Endothelial cell of umbilical vein (primary cell): Measurements from ENCODE around the gene TP53RK. TPM values are rescaled to one million over a fixed set of nuclear protein-coding genes. Genes with fewer than 3 reads are reported as not detected.

ENCODE experiments used
- BruUV-seq: library from RNA; stranded (reverse); fragments of 400-500 nt; replicated peaks from 2 replicates; lab custom pipeline; 2021; lab: Mats Ljungman, UMichigan
- CTCF ChIA-PET: fragments of 300-600, 350-600 bp; sonication (Branson Sonifier 250); formaldehyde crosslinking; loops from one replicate; lab custom pipeline; 2021; ENCODE audit warnings: antibody characterized with exemption, inconsistent platforms; lab: Charles Lee
- POLR2A ChIA-PET: fragments of 300-600, 350-600 bp; sonication (Branson Sonifier 250); formaldehyde crosslinking; loops from one replicate; lab custom pipeline; 2021; ENCODE audit warnings: antibody characterized with exemption, inconsistent platforms; lab: Charles Lee
- DNase-seq: peaks from one replicate; pipeline ENCODE4 v3.0.0-alpha.2; 2011; ENCODE audit warnings: low read depth, low spot score
- FAIRE-seq: peaks from 2 replicates; lab custom pipeline; 2011; peaks lifted over from hg19 to GRCh38; lab: Jason Lieb, UNC
- H2AFZ ChIP-seq: 2 replicates; pipeline ENCODE4 v1.6.0; 2012; ENCODE audit warnings: low read depth, low read length, control low read depth, inconsistent platforms
- H3K27ac ChIP-seq: 2 replicates; pipeline ENCODE4 v1.5.1; 2011; ENCODE audit warnings: low read depth, mild to moderate bottlenecking, control low read depth, low read length, moderate library complexity; ENCODE audit not compliant: insufficient read depth
- H3K27me3 ChIP-seq, 2 experiments: 2 replicates each; pipeline versions ENCODE4 v1.6.0 to v1.6.1; 2011; ENCODE audit warnings: low read length in 2 of 2, mixed read lengths in 1 of 2; ENCODE audit not compliant: control insufficient read depth in 2 of 2, insufficient read depth in 2 of 2
- H3K36me3 ChIP-seq, 2 experiments: 2 replicates in 1 of 2; 3 replicates in 1 of 2; pipeline ENCODE4 v1.5.1; 2011; ENCODE audit warnings: low read length in 2 of 2, mild to moderate bottlenecking in 1 of 2, moderate library complexity in 1 of 2; ENCODE audit not compliant: control insufficient read depth in 2 of 2, insufficient read depth in 2 of 2; ENCODE audit errors: extremely low read depth in 1 of 2
- H3K4me1 ChIP-seq: 3 replicates; pipeline ENCODE4 v1.5.1; 2011; ENCODE audit warnings: mild to moderate bottlenecking, low read length; ENCODE audit not compliant: control insufficient read depth, insufficient read depth; ENCODE audit errors: extremely low read depth
- H3K4me2 ChIP-seq: 2 replicates; pipeline ENCODE4 v1.6.1; 2011; ENCODE audit warnings: low read length, control low read depth, mixed read lengths; ENCODE audit not compliant: insufficient read depth
- H3K4me3 ChIP-seq, 3 experiments: fragments of 200-600 bp in 1 of 3; sonication (generic), shearing (Covaris generic) in 1 of 3; replicated peaks in 1 of 3; 2 replicates each; pipeline ENCODE4 v1.5.1; 2011 to 2016; ENCODE audit warnings: control low read depth in 3 of 3, low read length in 3 of 3, mild to moderate bottlenecking in 2 of 3, inconsistent platforms in 1 of 3, low read depth in 1 of 3, moderate library complexity in 1 of 3; ENCODE audit not compliant: insufficient read depth in 1 of 3
- H3K79me2 ChIP-seq: 2 replicates; pipeline ENCODE4 v1.6.0; 2012; ENCODE audit warnings: low read length, inconsistent platforms; ENCODE audit not compliant: control insufficient read depth, insufficient read depth
- H3K9ac ChIP-seq: replicated peaks from 2 replicates; pipeline ENCODE3; 2011; ENCODE audit warnings: low read length, control low read depth; ENCODE audit not compliant: insufficient read depth; ENCODE audit errors: extremely low read depth
- H3K9me1 ChIP-seq: replicated peaks from 3 replicates; pipeline ENCODE4 v1.6.0; 2011; ENCODE audit warnings: mild to moderate bottlenecking, low read length; ENCODE audit not compliant: control insufficient read depth, insufficient read depth; ENCODE audit errors: extremely low read depth
- H3K9me3 ChIP-seq: replicated peaks from 2 replicates; pipeline ENCODE4 v1.5.1; 2012; ENCODE audit warnings: low read length, inconsistent platforms; ENCODE audit not compliant: control insufficient read depth, insufficient read depth
- H4K20me1 ChIP-seq: replicated peaks from 2 replicates; pipeline ENCODE3; 2011; ENCODE audit warnings: mild to moderate bottlenecking, low read length; ENCODE audit not compliant: control insufficient read depth, insufficient read depth; ENCODE audit errors: extremely low read depth
- CTCF ChIP-seq, 2 donors: IDR thresholded peaks; 1 replicate in 1 of 2; 2 replicates in 1 of 2; pipeline ENCODE4 v1.5.1; 2011; ENCODE audit warnings: low read length in 2 of 2, mild to moderate bottlenecking in 2 of 2, moderate library complexity in 2 of 2, control low read depth in 1 of 2, inconsistent platforms in 1 of 2, low read depth in 1 of 2; ENCODE audit not compliant: insufficient read depth in 1 of 2; ENCODE audit errors: extremely low read depth in 1 of 2
- EZH2 ChIP-seq: IDR thresholded peaks from 2 replicates; pipeline ENCODE4 v1.6.1; 2012; ENCODE audit warnings: borderline replicate concordance, low read depth, mild to moderate bottlenecking, moderate library complexity, low read length, inconsistent platforms; ENCODE audit not compliant: severe bottlenecking
- FOS ChIP-seq: IDR thresholded peaks from 2 replicates; pipeline ENCODE4 v1.6.1; 2011; ENCODE audit warnings: mild to moderate bottlenecking, low read length, moderate library complexity, borderline replicate concordance; ENCODE audit not compliant: insufficient read depth
- GATA2 ChIP-seq: IDR thresholded peaks from 2 replicates; pipeline ENCODE4 v1.7.0; 2011; ENCODE audit warnings: low read depth, mild to moderate bottlenecking, moderate library complexity, mixed read lengths, low read length; ENCODE audit not compliant: insufficient read length, insufficient read depth
- JUN ChIP-seq: IDR thresholded peaks from 2 replicates; pipeline ENCODE4 v1.6.1; 2011; ENCODE audit warnings: borderline replicate concordance, low read depth; ENCODE audit not compliant: insufficient read length, insufficient read depth
- MAX ChIP-seq: IDR thresholded peaks from 2 replicates; pipeline ENCODE4 v1.6.1; 2011; ENCODE audit not compliant: insufficient read depth, insufficient read length
- MYC ChIP-seq: IDR thresholded peaks from one replicate; pipeline ENCODE4 v1.6.1; 2011; ENCODE audit warnings: mild to moderate bottlenecking, low read depth, low read length
- POLR2A ChIP-seq: IDR thresholded peaks from 2 replicates; pipeline ENCODE4 v1.6.1; 2012; ENCODE audit warnings: low read depth, mild to moderate bottlenecking, control low read depth, low read length
- POLR2AphosphoS5 ChIP-seq: IDR thresholded peaks from 2 replicates; pipeline ENCODE4 v1.6.1; 2012; ENCODE audit warnings: low read depth, mild to moderate bottlenecking, control low read depth, low read length, moderate library complexity; ENCODE audit not compliant: insufficient read depth
- dilution Hi-C: fragments of 300-500 bp; cut with MboI; formaldehyde crosslinking; loops from one replicate; pipeline ENCODE4 v1.15.0; 2019; ENCODE audit warnings: low sequenced_read_pairs; ENCODE audit not compliant: extremely low pct_ligation_motif_present
- intact Hi-C: fragments of 100-400 bp; cut with micrococcal nuclease; formaldehyde crosslinking; loops from one replicate; pipeline ENCODE4 v1.10.0; 2022
- polyA plus RNA-seq, 4 experiments: library from polyadenylated mRNA; depleted of rRNA in 3 of 4; stranded (reverse) in 3 of 4; unstranded in 1 of 4; fragments of >200 nt; gene quantifications; 2 replicates each; pipeline versions ENCODE4 v1.2.1 to v1.2.3, GENCODE V29; 2011 to 2012; ENCODE audit warnings: missing spikeins in 1 of 4
- total RNA-seq: library from RNA; stranded (reverse); gene quantifications from 2 replicates; pipeline ENCODE4 v1.2.3, GENCODE V29; 2021

Gene TP53RK
- total and polyA plus RNA-seq, 2 donors (not counting 3 experiments of a cell fraction or from before 2014, with no cell fraction given) = 7.0 to 13.1 TPM

GRCh38 chr20:46721476-46721875 is 32.2 kb upstream of the TP53RK start:
- TF ChIP-seq MAX (no peak), MYC (no peak), JUN (no peak), FOS (no peak), GATA2 (no peak), POLR2A (no peak), POLR2AphosphoS5 (no peak), EZH2 (no peak), CTCF (IDR thresholded peaks at IDR 0.05; ENCODE audit: extremely low read depth in 1 of 2, insufficient read depth in 1 of 2, low read depth in 1 of 2, low read length in 2 of 2) (no peak)
- POLR2A ChIA-PET = no interaction called here
- Histone ChIP-seq H3K9me3 (no peaks in the 10 kb centered on the region), H3K4me1 (no peaks in the 10 kb centered on the region), H3K27ac (no peak overlapping the region), H3K36me3 (peaks cover 0 to 1% of the 10 kb centered on the region in 2 experiments), H2AFZ (no peak overlapping the region), H3K27me3 (no peaks in the 10 kb centered on the region), H3K4me2 (no peak overlapping the region), H3K4me3 (no peak overlapping the region), H3K9me1 (no peaks in the 10 kb centered on the region), H4K20me1 (no peaks in the 10 kb centered on the region), H3K9ac (no peak overlapping the region), H3K79me2 (no peaks in the 10 kb centered on the region)
- FAIRE-seq (no peak), DNase-seq (no peak)
- intact Hi-C loops = no loop called here
- no TSS peak for BruUV-seq
- dilution Hi-C loops = no loop called here
- CTCF ChIA-PET = no interaction called here
